ENCODE results near the gene NTNG2. TPM values are rescaled to one million over a fixed set of nuclear protein-coding genes. Genes with fewer than 3 reads are reported as not detected.

NTNG2 gene
- total RNA-seq, 1 donor from 2014 or later: 43.7 TPM

DNA sequence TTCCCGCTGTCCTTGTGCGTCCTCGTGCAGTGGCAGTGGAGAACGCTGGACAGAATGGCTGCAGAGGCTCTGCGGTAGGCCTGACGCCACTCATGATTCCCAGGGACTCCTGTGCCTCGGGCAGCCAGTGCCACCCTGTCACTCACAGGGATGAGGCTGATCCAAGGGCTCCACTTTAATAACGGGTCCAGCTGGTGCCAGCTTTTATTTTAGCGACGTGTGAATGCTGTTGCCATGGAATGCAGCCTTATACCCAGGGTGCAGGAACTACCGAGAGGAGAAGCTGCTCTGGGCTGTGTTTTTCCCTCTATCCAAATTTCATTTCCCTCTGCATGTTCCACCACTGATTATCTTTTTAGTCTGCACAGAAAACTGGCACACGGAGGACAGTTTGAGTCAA lies 15.8 kb upstream of the NTNG2 start:
- H3K4me3 Mint-ChIP-seq (ENCODE audit: unreplicated experiment): no peak overlapping the region
- peaks cover 7% of the 10 kb centered on the region for H3K36me3 Mint-ChIP-seq (ENCODE audit: unreplicated experiment)
- no peak overlapping the region for H3K27ac Mint-ChIP-seq (ENCODE audit: unreplicated experiment)
- H3K4me1 Mint-ChIP-seq (ENCODE audit: low read depth, unreplicated experiment): peaks cover 19% of the 10 kb centered on the region
- peaks cover 9% of the 10 kb centered on the region for H3K9me3 Mint-ChIP-seq (ENCODE audit: unreplicated experiment)
- TF ChIP-seq, protein P1, sequence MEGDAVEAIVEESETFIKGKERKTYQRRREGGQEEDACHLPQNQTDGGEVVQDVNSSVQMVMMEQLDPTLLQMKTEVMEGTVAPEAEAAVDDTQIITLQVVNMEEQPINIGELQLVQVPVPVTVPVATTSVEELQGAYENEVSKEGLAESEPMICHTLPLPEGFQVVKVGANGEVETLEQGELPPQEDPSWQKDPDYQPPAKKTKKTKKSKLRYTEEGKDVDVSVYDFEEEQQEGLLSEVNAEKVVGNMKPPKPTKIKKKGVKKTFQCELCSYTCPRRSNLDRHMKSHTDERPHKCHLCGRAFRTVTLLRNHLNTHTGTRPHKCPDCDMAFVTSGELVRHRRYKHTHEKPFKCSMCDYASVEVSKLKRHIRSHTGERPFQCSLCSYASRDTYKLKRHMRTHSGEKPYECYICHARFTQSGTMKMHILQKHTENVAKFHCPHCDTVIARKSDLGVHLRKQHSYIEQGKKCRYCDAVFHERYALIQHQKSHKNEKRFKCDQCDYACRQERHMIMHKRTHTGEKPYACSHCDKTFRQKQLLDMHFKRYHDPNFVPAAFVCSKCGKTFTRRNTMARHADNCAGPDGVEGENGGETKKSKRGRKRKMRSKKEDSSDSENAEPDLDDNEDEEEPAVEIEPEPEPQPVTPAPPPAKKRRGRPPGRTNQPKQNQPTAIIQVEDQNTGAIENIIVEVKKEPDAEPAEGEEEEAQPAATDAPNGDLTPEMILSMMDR (IDR thresholded peaks at IDR 0.05; ENCODE audit: partially characterized antibody, unreplicated experiment): no peak
- peaks cover under 1% of the 10 kb centered on the region for H3K27me3 Mint-ChIP-seq (ENCODE audit: unreplicated experiment)
- no peak for DNase-seq

- no peak for DNase-seq
- peaks cover 9% of the 10 kb centered on the region for H3K9me3 Mint-ChIP-seq (ENCODE audit: unreplicated experiment)
- peaks cover 14% of the 10 kb centered on the region for H3K4me1 Mint-ChIP-seq (ENCODE audit: low read depth, unreplicated experiment)
- TF ChIP-seq, protein P1 (IDR thresholded peaks at IDR 0.05; ENCODE audit: partially characterized antibody, unreplicated experiment): no peak
- H3K36me3 Mint-ChIP-seq (ENCODE audit: unreplicated experiment): peaks cover 7% of the 10 kb centered on the region
- H3K27ac Mint-ChIP-seq (ENCODE audit: unreplicated experiment): no peak overlapping the region
- H3K4me3 Mint-ChIP-seq (ENCODE audit: unreplicated experiment): no peak overlapping the region
- peaks cover 1% of the 10 kb centered on the region for H3K27me3 Mint-ChIP-seq (ENCODE audit: unreplicated experiment)
Measured at GRCh38 chr9:132146575-132146974, 15.3 kb upstream of the NTNG2 start.

DNA sequence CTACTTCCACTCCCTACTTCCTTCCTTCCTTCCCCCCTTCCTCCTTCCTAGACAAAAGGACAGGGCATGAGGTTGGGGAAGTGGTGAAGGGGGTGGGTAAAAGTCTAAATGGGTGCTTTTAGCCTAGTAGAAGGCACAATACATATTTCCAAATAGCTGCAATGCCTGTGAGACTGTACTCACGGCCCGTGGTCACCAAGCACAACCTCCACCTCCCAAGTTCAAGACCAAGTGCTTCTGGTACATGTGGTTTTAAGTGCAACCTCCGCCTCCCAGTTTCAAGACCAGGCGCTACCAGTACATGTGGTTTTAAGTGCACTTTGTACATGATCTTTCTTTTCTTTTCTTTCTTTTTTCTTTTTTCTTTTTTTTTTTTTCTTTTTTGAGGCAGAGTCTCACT lies 14.5 kb upstream of the NTNG2 start:
- Mint-ChIP-seq H3K4me3 (ENCODE audit: unreplicated experiment) (no peak overlapping the region), H3K4me1 (ENCODE audit: low read depth, unreplicated experiment) (peaks cover 7% of the 10 kb centered on the region), H3K27ac (ENCODE audit: unreplicated experiment) (no peak overlapping the region), H3K27me3 (ENCODE audit: unreplicated experiment) (peaks cover 3% of the 10 kb centered on the region), H3K9me3 (ENCODE audit: unreplicated experiment) (peaks cover 7% of the 10 kb centered on the region), H3K36me3 (ENCODE audit: unreplicated experiment) (peaks cover 7% of the 10 kb centered on the region)
- TF ChIP-seq, protein P1 (IDR thresholded peaks at IDR 0.05; ENCODE audit: partially characterized antibody, unreplicated experiment): no peak
- no peak for DNase-seq

- peaks cover 2% of the 10 kb centered on the region for H3K4me1 Mint-ChIP-seq (ENCODE audit: low read depth, unreplicated experiment)
- peaks cover 7% of the 10 kb centered on the region for H3K36me3 Mint-ChIP-seq (ENCODE audit: unreplicated experiment)
- no peak overlapping the region for H3K27ac Mint-ChIP-seq (ENCODE audit: unreplicated experiment)
- peaks cover 5% of the 10 kb centered on the region for H3K9me3 Mint-ChIP-seq (ENCODE audit: unreplicated experiment)
- TF ChIP-seq, protein P1 (IDR thresholded peaks at IDR 0.05; ENCODE audit: partially characterized antibody, unreplicated experiment): no peak
- no peak overlapping the region for H3K4me3 Mint-ChIP-seq (ENCODE audit: unreplicated experiment)
- peaks cover 4% of the 10 kb centered on the region for H3K27me3 Mint-ChIP-seq (ENCODE audit: unreplicated experiment)
- no peak for DNase-seq
Measured at GRCh38 chr9:132147839-132148238, 14.0 kb upstream of the NTNG2 start.

GRCh38 chr9:132150256-132150655 lies 11.6 kb upstream of the NTNG2 start:
- Mint-ChIP-seq H3K9me3 (ENCODE audit: unreplicated experiment) (peaks cover 7% of the 10 kb centered on the region), H3K27ac (ENCODE audit: unreplicated experiment) (no peak overlapping the region), H3K4me3 (ENCODE audit: unreplicated experiment) (no peak overlapping the region), H3K27me3 (ENCODE audit: unreplicated experiment) (peaks cover 4% of the 10 kb centered on the region), H3K36me3 (ENCODE audit: unreplicated experiment) (peaks cover 1% of the 10 kb centered on the region), H3K4me1 (ENCODE audit: low read depth, unreplicated experiment) (peaks cover 18% of the 10 kb centered on the region)
- TF ChIP-seq, protein P1 (IDR thresholded peaks at IDR 0.05; ENCODE audit: partially characterized antibody, unreplicated experiment): no peak
- DNase-seq: no peak

Measured in glutamatergic neuron (in vitro differentiated cells).